Stomach (tissue), 9 donors: ENCODE measurements around the gene SGPL1. TPM values are rescaled to one million over a fixed set of nuclear protein-coding genes. Genes with fewer than 3 reads are reported as not detected.

Experiments
- DNase-seq, 2 donors: peaks; one replicate each; pipeline versions ENCODE4 v3.0.0 to v3.0.0-alpha.2; 2013 to 2019
- H3K27ac ChIP-seq, 5 donors: fragments of 200-600 bp in 4 of 5; sonication (generic) in 4 of 5; one replicate each; pipeline ENCODE4 v1.5.1; 2013 to 2019; ENCODE audit warnings: mild to moderate bottlenecking in 1 of 5, moderate library complexity in 1 of 5
- H3K27me3 ChIP-seq, 3 donors: fragments of 200-600 bp; sonication (generic); one replicate each; pipeline ENCODE4 v1.5.1; 2017 to 2019; ENCODE audit warnings: mixed run types in 1 of 3
- H3K36me3 ChIP-seq, 4 donors: fragments of 200-600 bp; sonication (generic); 1 replicate in 3 of 4; 2 replicates in 1 of 4; pipeline ENCODE4 v1.5.1; 2016 to 2019
- H3K4me1 ChIP-seq, 4 donors: fragments of 200-600 bp; sonication (generic); one replicate each; pipeline ENCODE4 v1.5.1; 2016 to 2019
- H3K4me3 ChIP-seq, 4 donors: fragments of 200-600 bp; sonication (generic) in 3 of 4; one replicate each; pipeline ENCODE4 v1.5.1; 2016 to 2019; ENCODE audit warnings: mild to moderate bottlenecking in 1 of 4
- H3K9me3 ChIP-seq, 4 donors: fragments of 200-600 bp; sonication (generic); one replicate each; pipeline ENCODE4 v1.5.1; 2016 to 2019
- CTCF ChIP-seq, 7 experiments: fragments of 450-650 bp in 4 of 7; fragments of 200-600 bp in 3 of 7; sonication (generic) in 3 of 7; IDR thresholded peaks; one replicate each; pipeline ENCODE4 v1.5.1; 2016 to 2019; ENCODE audit warnings: antibody characterized with exemption in 7 of 7, control low read depth in 2 of 7, mild to moderate bottlenecking in 1 of 7
- EP300 ChIP-seq: sonication (generic); formaldehyde crosslinking; IDR thresholded peaks from one replicate; pipeline ENCODE4 v1.6.1; 2017; ENCODE audit warnings: antibody characterized with exemption
- POLR2A ChIP-seq, 4 donors: fragments of 450-650 bp; IDR thresholded peaks; one replicate each; pipeline ENCODE4 v1.6.1; 2016; ENCODE audit warnings: antibody characterized with exemption in 4 of 4, control low read depth in 2 of 4, mild to moderate bottlenecking in 1 of 4, moderate library complexity in 1 of 4
- POLR2AphosphoS5 ChIP-seq, 3 donors: sonication (generic); formaldehyde crosslinking; IDR thresholded peaks; one replicate each; pipeline ENCODE4 v1.6.1; 2016; ENCODE audit warnings: antibody characterized with exemption in 3 of 3
- WGBS, 5 donors: extraction: QIAGEN DNeasy Blood & Tissue Kit in 3 of 5; methylation state at CpG; one replicate each; pipeline versions ENCODE4 v1.1.5 to v1.1.7; 2013 to 2018; 5-methylcytosine and 5-hydroxymethylcytosine counted together
- intact Hi-C: fragments of 100-400 bp; cut with DNase I; formaldehyde crosslinking; loops from one replicate; pipeline ENCODE4 v1.15.1; 2023; ENCODE audit warnings: low total_unique reads
- polyA plus RNA-seq, 3 donors: library from polyadenylated mRNA; stranded (reverse); fragments of 200-250 nt; gene quantifications; one replicate each; pipeline ENCODE4 v1.2.3, GENCODE V29; 2013
- total RNA-seq, 5 donors: library from RNA; depleted of rRNA; stranded (reverse); fragments of >200 nt; gene quantifications; one replicate each; pipeline versions ENCODE4 v1.1.0 to v1.2.3, GENCODE V29; 2014 to 2016
- donor health status: healthy with polysubstance abuse.
- donor health status: Bipolar disorder and iron deficiency.
- donor health status: healthy.

Gene SGPL1
- total and polyA plus RNA-seq, 8 donors, result 1.2 to 65.5 (median 15.6) TPM

DNA sequence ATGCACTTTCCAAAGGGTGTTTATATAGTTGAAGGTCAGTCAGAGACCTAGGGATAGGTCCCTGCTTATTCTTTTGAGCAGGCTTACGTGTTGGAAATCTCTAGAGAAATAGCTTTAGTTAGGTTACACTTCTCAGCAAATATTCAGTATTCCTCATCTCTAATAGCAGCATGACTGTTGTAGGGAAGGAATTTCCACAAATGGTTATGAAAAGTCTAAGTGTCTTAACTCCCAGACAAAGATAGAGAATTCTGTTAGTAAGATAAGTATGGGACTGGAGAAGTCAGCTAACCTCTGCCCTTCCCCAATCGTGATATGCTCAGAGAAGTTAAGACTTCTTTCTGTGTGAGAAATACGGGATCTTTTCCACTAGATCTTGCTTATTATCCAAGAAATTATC is 16.5 kb downstream of the SGPL1 start:
- H3K36me3 ChIP-seq, result peaks cover 3 to 10% (median 5%) of the 10 kb centered on the region in 4 donors
- no peak overlapping the region for H3K4me3 ChIP-seq
- no peaks in the 10 kb centered on the region for H3K27me3 ChIP-seq
- DNase-seq, result no peak
- H3K4me1 ChIP-seq, result peaks cover 0 to 46% (median 24%) of the 10 kb centered on the region in 4 donors
- TF ChIP-seq POLR2A (IDR thresholded peaks at IDR 0.05) (no peak), EP300 (no peak), POLR2AphosphoS5 (IDR thresholded peaks at IDR 0.05) (no peak), CTCF (IDR thresholded peaks at IDR 0.05) (no peak)
- peaks cover 0 to 2% (median 0%) of the 10 kb centered on the region in 4 donors for H3K9me3 ChIP-seq
- intact Hi-C loops, result no loop called here
- WGBS, 5 donors, result 80 to 91% (median 82%) methylated on average over 3 of the region's 3 CpGs
- H3K27ac ChIP-seq, result no peak overlapping the region

DNA sequence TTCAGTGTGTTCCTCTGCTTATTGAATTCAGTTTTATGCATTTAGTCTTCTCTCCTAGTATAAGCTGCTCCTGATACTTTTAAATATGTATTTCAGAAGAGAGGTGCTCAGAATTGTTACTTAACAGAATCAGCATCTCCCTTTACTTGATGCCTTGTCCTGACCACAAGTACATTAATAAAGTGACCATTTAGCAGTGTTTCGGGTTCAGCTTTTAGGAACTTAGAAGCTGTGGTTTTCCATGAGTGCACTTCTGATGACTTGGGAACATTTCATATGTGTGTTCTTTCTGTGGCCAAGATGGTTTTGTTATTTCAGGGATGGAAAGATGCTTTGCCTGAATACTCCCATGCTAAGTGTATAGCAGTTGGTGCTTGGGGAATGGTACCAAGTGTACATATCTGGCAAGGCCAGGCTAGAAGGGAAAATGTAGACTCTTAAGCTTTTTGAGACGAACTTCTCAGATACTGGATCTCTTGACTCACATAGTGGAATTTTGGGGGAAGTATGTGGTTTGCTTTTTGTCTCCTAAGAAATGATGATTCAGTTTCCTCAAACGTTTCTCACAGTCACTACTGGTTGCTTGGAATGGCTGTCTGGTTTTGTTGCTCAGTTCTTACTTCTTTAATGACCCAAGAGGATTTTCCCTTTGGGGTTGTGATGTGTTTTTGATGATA is 17.2 kb downstream of the SGPL1 start:
- no peak for TF ChIP-seq EP300
- TF ChIP-seq POLR2A (IDR thresholded peaks at IDR 0.05), result no peak
- no peak for TF ChIP-seq CTCF (IDR thresholded peaks at IDR 0.05)
- TF ChIP-seq POLR2AphosphoS5 (IDR thresholded peaks at IDR 0.05), result no peak
- Histone ChIP-seq H3K27me3 (no peaks in the 10 kb centered on the region), H3K27ac (peak overlapping the region in 2 of 5 donors; percentile 1 to 7), H3K36me3 (peaks cover 9 to 17% (median 11%) of the 10 kb centered on the region in 4 donors), H3K4me3 (no peak overlapping the region), H3K4me1 (peaks cover 0 to 41% (median 21%) of the 10 kb centered on the region in 4 donors), H3K9me3 (peaks cover 0 to 9% (median 0%) of the 10 kb centered on the region in 4 donors)
- intact Hi-C loops, result no loop called here
- 34 to 57% (median 51%) methylated on average over 3 of the region's 3 CpGs for WGBS, 5 donors
- no peak for DNase-seq

DNA sequence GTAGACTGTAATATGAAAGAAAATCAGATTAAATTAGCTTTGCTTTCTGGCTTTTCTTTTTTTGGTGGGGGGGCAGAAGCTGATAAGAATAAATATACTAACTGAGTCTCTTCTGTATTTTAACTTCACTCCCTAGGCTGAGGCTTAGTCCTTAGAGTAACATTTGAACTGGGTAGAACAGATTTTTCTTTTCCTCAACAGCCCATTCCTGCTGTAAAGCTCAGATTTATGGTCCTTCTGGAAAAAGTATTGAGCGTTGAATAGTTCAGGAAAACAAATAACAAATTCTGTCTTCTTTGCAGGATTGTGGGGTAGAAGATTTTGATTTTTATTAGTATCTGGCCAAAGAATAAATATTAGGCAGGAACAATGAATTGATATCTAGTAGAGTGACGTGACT is 17.9 kb downstream of the SGPL1 start:
- 55 to 83% (median 74%) methylated on average over 2 of the region's 2 CpGs for WGBS, 5 donors
- TF ChIP-seq EP300 (no peak), POLR2A (IDR thresholded peaks at IDR 0.05) (no peak), CTCF (IDR thresholded peaks at IDR 0.05) (no peak), POLR2AphosphoS5 (IDR thresholded peaks at IDR 0.05) (no peak)
- Histone ChIP-seq H3K4me1 (peaks cover 0 to 37% (median 19%) of the 10 kb centered on the region in 4 donors), H3K27ac (peak overlapping the region in 1 of 5 donors; percentile 1), H3K36me3 (peaks cover 9 to 15% (median 11%) of the 10 kb centered on the region in 4 donors), H3K4me3 (no peak overlapping the region), H3K9me3 (peaks cover 0 to 9% (median 0%) of the 10 kb centered on the region in 4 donors), H3K27me3 (no peaks in the 10 kb centered on the region)
- intact Hi-C loops, result no loop called here
- DNase-seq, result no peak

GRCh38 chr10:70834021-70834420 is 18.3 kb downstream of the SGPL1 start:
- Histone ChIP-seq H3K4me1 (peaks cover 0 to 37% (median 17%) of the 10 kb centered on the region in 4 donors), H3K9me3 (peaks cover 0 to 9% (median 0%) of the 10 kb centered on the region in 4 donors), H3K36me3 (peaks cover 9 to 15% (median 13%) of the 10 kb centered on the region in 4 donors), H3K27ac (no peak overlapping the region), H3K4me3 (no peak overlapping the region), H3K27me3 (no peaks in the 10 kb centered on the region)
- DNase-seq, result no peak
- TF ChIP-seq EP300 (no peak), POLR2AphosphoS5 (IDR thresholded peaks at IDR 0.05) (no peak), POLR2A (IDR thresholded peaks at IDR 0.05) (no peak), CTCF (IDR thresholded peaks at IDR 0.05) (no peak)
- 83 to 87% (median 86%) methylated on average over 5 of the region's 5 CpGs for WGBS, 5 donors
- intact Hi-C loops, result no loop called here
